ENCODE data around the gene CRIP2.
A peak's percentile ranks its signal among the peaks of the same experiment; 100 is the strongest.

The CRIP2 gene

GRCh38 chr14:105489542-105490266 is 15.1 kb downstream of the CRIP2 start:
- DNase-seq = peak; percentile 86

- no peak for DNase-seq
Measured at GRCh38 chr14:105490267-105490571, 15.6 kb downstream of the CRIP2 start.

- DNase-seq = peak; percentile 100
Measured at GRCh38 chr14:105490572-105491365, 16.1 kb downstream of the CRIP2 start, which contains the start of gene TEDC1. Gene TEDC1 (plus strand): TSS chr14:105491246. CDS start chr14:105491376, 130 bp downstream.

- no peak for DNase-seq
Measured at GRCh38 chr14:105491366-105491973, 16.8 kb downstream of the CRIP2 start.

- DNase-seq = no peak
Measured at GRCh38 chr14:105492031-105492970, 17.7 kb downstream of the CRIP2 start.

GRCh38 chr14:105492971-105493871 is 18.6 kb downstream of the CRIP2 start:
- no peak for DNase-seq

- no peak for DNase-seq
Measured at GRCh38 chr14:105493921-105494605, 19.4 kb downstream of the CRIP2 start.

- DNase-seq = no peak
Measured at GRCh38 chr14:105494606-105494929, 19.9 kb downstream of the CRIP2 start.

- DNase-seq = no peak
Measured at GRCh38 chr14:105495101-105495989, 20.7 kb downstream of the CRIP2 start.

- DNase-seq = no peak
Measured at GRCh38 chr14:105495990-105496830, 21.6 kb downstream of the CRIP2 start.

GRCh38 chr14:105496831-105497591 is 22.4 kb downstream of the CRIP2 start:
- no peak for DNase-seq

- DNase-seq = peak; percentile 51
Measured at GRCh38 chr14:105497671-105498429, 23.2 kb downstream of the CRIP2 start.

- DNase-seq = no peak
Measured at GRCh38 chr14:105498430-105499255, 24.0 kb downstream of the CRIP2 start.

- DNase-seq = no peak
Measured at GRCh38 chr14:105499256-105500035, 24.8 kb downstream of the CRIP2 start.

GRCh38 chr14:105500036-105500725 is 25.6 kb downstream of the CRIP2 start:
- DNase-seq = no peak
